ENCODE results near the gene KNDC1. TPM values are rescaled to one million over a fixed set of nuclear protein-coding genes. Genes with fewer than 3 reads are reported as not detected.
"Not testable (repeated sequence)": the region's sequence is repeated elsewhere in the genome, so short reads cannot be mapped to it uniquely, and the experiment has no call there.

KNDC1 gene
- total RNA-seq, 1 donor from 2014 or later: not detected

DNA sequence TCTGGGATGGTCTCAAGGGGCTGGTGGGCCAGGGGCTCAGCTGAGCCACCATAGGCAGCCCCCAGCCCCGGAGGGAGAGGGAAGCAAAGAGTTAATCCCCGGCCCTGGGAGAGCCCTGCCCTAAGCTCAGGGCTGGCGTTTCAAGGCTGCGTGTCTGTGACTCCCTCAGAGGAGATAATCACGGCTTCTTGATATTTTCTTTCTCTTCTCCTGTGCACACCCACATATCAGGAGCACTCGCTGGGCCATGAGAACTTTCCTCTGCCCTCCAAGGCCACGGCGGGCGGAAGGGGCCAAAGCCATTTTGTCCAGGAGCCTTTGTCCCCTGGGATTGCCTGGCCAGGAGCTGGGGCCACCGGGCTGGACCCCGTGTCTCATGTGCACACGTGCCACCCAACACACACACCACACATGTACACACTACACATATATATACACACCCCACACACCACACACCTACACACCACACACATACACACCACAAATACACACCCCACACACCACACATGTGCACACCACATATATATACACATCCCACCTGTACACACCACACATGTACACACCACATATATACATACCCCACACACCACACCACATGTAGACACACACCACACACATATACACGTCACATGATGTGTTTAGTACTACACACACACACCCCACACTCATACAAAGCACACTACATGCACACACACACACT, 94.6 kb downstream of the KNDC1 start:
- intact Hi-C loops (cut with DNase I): no loop called here
- no peak for ATAC-seq
- DNase-seq (ENCODE audit: missing footprints): no peak

DNA sequence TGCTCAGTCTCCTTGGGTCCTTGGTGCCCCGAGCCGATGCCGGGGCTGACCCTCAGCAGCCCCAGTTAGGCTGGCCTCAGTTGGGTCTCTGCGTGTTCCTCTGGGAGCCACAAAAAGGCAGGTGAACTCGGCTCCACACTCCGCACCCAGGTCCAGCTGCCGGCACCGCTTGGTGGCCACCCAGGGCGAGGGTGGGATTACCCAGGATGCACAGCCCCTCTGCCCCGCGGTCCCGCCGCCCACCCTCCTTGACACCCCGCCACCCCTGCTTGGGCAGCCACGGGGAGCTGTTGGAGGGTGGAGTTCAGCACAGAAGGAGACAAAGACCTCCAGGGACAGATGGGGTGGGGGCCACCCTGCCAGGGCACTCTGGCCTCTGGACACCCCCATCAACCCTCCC, 95.3 kb downstream of the KNDC1 start:
- DNase-seq (ENCODE audit: missing footprints) (no peak), ATAC-seq (no peak)
- intact Hi-C loops (cut with DNase I): no loop called here

DNA sequence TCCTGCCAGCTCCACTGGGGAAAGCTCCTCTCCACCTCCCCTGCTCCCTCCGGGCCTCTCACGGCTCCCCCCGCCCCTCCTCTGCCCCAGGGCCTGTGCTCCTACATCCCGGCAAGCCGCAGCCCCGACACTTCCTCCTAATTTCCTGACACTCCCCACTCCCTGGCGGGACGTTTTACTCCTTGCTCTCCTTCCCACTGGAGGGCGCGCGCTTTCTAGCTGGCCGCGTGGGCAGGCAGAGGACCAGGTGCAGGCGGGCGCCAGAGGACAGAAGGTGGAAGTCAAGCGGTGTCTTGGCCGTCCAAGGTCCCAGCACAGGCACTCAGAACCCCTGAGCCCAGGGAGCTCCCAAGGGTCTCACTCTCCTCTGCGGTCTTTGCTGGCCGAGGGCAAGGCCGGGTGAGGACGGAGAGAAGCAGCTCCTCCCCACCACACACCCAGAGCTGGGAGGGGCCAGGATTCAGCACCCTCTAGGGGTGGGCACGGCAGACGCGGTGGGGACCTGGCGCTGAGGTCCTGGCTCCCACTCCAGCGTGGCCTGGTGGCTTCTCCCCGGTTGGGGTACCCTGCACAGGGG, 97.6 kb downstream of the KNDC1 start:
- ATAC-seq: peak; percentile 21
- intact Hi-C loops (cut with DNase I): no loop called here
- peak; percentile 90 for DNase-seq (ENCODE audit: missing footprints)

DNA sequence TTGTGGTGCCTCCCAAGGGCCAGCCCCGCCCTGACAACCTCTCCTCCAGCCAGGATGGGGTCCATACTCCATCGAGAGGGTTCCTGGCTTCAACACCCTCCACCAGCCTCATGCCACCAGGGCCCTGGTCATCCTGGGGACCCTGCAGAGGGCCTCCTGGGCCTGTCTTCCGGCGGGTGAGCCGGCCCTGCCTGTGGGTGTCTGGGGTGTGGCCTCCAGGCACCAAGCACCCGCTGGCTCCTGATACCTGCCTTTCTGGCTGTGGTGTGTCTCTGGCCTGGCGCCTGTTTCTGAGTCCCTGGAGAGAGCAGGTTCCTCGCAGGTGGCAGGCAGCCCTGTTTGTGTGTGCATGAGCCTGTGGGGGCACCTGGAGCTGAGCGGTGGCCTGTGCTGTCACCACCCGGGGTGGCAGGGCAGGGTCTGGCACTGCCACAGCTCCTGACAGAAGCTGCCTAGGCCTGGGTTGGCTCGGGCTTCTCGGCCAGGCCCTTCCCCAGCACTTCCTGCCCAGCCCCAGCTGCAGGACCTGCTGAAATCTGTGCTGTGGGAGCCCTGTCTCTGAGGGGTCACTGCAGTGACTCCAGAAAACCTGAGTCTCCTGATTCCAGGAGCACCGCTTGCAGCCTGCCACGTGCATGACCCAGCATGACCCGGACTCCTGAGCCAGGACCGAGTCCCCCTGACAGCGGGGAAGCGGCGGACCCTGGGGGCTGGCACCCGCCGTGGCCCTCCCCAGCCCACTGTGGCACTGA, 98.2 kb downstream of the KNDC1 start:
- DNase-seq (ENCODE audit: missing footprints): no peak
- no peak for ATAC-seq
- intact Hi-C loops (cut with DNase I): no loop called here

DNA sequence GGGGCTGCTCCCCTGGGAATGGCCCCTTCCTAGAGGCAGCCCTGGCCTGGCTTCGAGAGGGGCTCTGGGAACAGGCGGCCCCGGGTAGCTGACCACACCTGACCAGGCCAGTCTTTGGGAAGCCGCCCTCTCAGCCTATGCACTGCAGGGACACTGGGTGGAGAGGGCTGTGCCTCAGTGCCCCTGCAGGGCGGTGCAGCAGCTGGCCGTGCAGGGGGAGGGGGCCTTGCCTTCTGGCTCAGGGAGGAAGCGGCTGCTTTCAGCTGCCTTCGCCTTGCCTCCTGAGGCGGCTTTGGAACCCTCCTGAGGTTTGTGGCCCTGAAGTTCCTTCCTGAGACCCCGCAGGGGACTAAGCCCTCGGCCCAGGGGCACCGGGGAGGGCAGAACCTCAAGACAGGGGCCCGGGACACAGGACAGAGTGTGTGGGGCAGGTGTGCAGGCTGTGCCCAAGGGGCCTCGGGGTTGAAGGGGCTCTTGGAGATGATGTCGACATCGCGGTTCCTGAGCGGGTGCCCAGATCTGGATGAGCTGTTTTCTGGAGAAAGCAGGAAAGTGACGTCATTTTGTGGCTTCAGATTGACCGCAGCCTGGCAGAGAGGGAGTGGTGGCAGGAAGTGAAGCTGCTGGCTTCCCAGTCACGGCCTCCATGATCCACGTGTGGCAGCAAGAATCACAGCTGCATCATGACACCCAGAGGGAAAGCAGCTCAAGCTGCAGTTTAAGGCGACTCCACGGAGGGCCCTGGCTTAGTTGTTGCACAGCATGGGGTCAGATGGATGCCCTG, 99.0 kb downstream of the KNDC1 start:
- intact Hi-C loops (cut with DNase I): no loop called here

DNA sequence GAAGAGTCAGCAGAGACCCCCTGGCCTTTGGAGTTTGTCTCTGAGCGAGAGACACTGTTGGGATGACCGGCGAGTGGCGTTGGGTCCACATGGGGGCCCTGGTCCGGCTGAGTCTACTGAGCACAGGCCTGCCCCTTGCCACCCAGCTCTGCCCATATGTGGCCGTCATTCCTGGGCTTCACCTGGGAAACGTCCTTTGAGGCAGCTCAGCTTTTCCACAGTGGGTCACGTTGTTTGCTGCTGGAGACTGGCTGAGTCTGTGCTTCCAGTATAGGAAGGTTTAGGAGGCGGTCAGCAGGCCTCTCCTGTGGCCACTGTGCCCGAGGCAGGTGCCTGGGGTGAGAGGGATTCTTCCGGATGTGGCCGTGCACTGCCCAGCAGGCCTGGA, 99.6 kb downstream of the KNDC1 start:
- DNase-seq (ENCODE audit: missing footprints) (no peak), ATAC-seq (no peak)

More for the DNA sequence above, 99.0 kb downstream of the KNDC1 start:
- DNase-seq (ENCODE audit: missing footprints) (peak; percentile 92), ATAC-seq (peak; percentile 26)

DNA sequence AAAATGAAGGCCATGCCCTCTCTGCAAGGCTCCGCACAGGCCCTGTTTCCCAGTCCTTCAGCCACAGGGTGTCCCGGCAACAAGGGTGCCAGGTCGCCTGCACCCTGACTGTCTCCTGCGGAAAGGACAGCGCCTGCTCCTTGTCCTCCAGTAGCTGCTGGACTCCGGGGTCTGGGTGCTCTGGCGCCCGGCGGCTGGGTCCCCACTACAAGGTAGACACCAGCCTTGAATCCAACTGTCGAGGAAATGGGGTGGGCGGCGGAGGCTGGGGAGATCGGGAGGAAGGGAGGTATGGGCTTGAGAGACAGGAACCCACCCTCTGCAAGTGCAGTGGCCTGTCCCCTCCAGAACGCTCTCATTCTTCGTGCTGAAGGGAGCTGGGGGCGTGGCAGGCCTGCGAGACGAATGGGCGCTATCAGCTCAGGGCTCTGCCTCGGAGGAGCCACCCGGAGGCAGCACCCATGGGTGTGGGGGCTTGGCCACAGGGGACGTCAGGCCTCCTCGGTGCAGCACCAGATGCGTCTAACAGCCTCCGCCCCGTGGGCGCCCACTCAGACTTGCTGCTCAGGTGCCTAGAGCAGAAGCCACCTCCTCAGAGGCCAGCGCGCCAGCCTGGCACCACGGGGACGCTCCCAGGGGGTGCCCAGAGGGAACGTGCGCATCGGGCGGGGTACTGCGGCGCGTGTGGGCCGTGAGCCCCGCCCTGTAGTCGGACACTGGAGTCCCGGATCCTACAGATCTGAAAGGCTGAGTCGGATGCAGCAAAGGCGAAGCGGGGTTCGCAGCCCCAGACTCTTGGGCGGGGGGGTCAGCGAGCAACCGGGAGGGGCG, 101.1 kb downstream of the KNDC1 start:
- DNase-seq (ENCODE audit: missing footprints) (peak; percentile 83), ATAC-seq (peak; percentile 49)
- intact Hi-C loops (cut with DNase I): loop anchor here (5.0 kb wide), 1 partner anchor 46 kb away; the partner anchor contains the start of genes TUBGCP2 and ZNF511

More for the DNA sequence above, 99.6 kb downstream of the KNDC1 start:
- intact Hi-C loops (cut with DNase I): no loop called here

DNA sequence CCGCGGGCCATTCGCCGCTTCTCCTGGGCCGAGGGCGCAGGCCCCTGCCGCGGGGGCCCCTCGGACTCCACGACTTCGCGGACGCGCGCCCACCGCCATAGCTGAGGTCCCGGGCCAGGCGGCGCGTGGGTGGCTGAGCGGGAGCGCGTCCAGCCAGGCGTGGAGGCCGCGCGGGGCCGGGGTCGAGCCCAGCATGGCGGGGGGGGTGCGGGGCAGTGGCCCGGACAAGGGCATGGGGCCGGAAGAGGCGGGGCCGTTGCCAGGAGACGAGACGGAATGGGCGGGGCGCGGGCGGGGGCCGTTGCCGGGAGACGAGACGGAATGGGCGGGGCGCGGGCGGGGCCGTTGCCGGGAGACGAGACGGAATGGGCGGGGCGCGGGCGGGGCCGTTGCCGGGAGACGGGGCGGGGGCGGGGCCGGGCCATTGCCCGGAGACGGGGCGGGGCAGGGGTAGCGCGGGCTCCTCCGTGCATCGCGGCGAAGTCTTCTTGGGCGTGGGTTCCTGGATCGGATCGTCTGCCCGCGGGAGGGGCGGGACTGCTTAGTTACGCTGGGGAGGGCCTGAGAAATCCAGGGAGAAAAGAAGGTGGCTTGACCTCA, 101.8 kb downstream of the KNDC1 start:
- intact Hi-C loops (cut with DNase I): loop anchor here (5.0 kb wide), 1 partner anchor 45 kb away; the partner anchor contains the start of genes TUBGCP2 and ZNF511
- ATAC-seq: peak; percentile 86
- DNase-seq (ENCODE audit: missing footprints): peak; percentile 96

DNA sequence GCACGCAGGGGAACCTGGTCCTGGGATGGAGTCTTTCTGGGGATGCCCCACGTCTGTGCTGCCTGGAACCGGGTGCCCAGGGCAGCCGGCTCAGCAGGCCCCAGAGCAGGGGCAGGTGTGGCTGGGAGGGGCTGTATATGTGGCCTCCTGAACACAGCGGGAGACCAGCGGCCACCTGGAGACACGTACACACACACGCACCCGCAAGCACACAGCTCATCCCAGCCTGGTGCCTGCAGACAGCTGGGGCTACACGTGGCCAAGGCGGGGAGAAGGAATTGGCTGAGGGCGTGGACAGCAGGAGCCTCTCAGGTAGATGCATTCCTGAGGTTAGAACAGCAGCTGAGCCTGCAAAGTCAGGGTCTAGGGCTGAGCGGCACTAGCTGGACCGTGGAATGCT, 102.7 kb downstream of the KNDC1 start:
- ATAC-seq (no peak), DNase-seq (ENCODE audit: missing footprints) (no peak)
- intact Hi-C loops (cut with DNase I): loop anchor here (5.0 kb wide), 1 partner anchor 45 kb away; the partner anchor contains the start of genes TUBGCP2 and ZNF511

DNA sequence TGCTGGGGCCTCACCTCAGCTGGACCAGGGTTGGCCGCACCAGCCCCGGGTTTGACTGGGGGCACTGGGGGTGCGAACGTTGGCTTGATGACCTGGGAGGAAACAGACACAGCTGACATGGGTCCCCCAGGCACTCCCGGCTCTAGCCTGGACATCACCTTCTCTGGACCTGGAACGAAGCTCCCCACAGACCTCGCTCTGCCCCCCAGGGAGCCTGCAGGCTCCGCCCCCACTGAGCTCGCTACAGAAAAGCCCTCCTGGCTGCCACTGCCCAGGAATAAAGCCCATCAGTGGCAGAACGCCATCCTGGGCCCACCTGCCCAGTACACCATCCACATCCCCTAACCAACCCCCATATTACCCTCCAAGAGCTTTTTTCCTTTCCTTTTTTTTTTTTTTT, 103.7 kb downstream of the KNDC1 start:
- intact Hi-C loops (cut with DNase I): loop anchor here (5.0 kb wide), 1 partner anchor 44 kb away; the partner anchor contains the start of genes TUBGCP2 and ZNF511
- ATAC-seq (no peak), DNase-seq (ENCODE audit: missing footprints) (no peak)

DNA sequence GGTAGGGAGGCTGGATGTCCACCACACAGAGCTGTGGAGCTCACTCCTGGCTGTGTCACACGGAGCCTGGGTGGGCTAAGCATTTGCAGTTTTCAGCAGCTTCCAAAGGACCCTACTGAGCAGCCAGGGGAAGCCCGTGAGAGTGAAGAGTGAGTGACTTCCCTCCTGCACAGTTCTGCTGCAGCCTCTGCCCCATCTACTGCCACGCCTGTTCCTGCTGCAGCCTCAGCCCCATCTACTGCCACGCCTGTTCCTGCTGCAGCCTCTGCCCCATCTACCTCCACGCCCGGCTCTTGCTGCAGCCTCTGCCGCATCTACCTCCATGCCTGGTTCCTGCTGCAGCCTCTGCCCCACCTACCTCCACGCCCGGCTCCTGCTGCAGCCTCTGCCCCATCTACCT, 104.4 kb downstream of the KNDC1 start:
- intact Hi-C loops (cut with DNase I): loop anchor here (5.0 kb wide), 1 partner anchor 43 kb away; the partner anchor contains the start of genes TUBGCP2 and ZNF511
- DNase-seq (ENCODE audit: missing footprints): no peak
- ATAC-seq: no peak

DNA sequence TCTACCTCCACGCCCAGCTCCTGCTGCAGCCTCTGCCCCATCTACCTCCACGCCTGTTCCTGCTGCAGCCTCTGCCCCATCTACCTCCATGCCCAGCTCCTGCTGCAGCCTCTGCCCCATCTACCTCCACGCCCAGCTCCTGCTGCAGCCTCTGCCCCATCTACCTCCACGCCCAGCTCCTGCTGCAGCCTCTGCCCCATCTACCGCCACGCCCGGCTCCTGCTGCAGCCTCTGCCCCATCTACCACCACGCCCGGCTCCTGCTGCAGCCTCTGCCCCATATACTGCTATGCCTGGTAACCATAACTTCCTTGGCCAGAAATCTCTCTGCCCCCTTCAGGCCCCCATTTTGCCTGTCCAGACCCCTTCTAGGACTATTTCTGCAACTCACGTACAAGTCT, 105.0 kb downstream of the KNDC1 start:
- DNase-seq (ENCODE audit: missing footprints); ATAC-seq; intact Hi-C loops (cut with DNase I): not testable (repeated sequence)

DNA sequence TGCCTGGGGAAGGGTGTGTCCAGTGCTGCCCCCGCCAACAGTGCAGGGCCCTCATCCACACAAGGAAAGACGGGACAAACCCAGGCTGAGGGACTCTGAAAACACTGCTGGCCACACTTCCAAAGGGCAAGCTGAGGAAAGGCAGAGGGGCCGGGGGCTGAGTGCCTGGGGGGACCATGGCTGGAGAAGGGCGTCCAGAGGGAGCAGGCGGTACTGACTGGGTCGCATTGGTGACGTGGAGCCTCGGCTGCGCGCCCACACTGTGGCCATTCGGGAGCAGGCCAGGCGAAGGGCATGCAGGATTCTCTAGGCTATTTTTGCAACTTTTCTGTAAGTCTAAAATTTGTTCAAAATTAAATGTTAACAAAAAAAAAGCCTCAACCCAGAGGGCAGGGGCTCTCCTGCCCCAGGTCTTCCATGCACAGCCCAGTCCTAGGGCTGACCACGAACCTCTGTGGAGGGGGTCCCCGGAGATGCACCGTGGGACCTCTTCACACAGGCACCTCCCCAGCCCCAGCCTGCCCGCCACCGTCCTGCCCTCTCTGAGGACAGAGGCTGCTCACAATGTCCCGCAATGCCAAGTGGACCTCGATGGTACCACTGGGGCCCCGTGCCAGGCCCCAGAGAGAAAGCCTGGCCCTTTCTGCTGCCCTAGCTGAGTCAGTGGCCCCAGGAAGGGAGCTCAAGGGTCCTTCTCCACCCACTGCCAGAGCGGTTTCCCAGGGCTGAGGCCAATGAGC, 106.2 kb downstream of the KNDC1 start:
- intact Hi-C loops (cut with DNase I): no loop called here
- ATAC-seq (no peak), DNase-seq (ENCODE audit: missing footprints) (no peak)

DNA sequence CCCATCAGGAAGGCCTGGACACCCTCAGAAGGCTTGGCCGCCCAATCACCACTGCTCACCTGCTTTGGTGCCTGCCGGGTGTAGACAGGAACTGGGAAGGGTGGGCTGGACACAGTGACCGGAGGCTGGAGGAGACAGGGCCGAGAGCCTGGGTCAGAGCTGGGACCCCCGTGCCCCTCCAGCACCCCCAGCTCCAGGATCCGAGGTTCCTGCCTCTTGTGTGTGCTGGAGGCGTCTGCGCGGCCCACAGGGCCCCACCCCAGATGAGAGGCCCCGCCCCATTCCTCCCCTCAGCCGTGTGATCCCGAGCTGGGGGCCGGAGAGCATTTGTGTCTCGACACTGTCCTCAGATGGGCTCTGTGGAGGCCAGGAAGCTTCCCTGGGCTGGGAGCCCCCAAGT, 107.3 kb downstream of the KNDC1 start:
- intact Hi-C loops (cut with DNase I): no loop called here
- ATAC-seq (no peak), DNase-seq (ENCODE audit: missing footprints) (no peak)

DNA sequence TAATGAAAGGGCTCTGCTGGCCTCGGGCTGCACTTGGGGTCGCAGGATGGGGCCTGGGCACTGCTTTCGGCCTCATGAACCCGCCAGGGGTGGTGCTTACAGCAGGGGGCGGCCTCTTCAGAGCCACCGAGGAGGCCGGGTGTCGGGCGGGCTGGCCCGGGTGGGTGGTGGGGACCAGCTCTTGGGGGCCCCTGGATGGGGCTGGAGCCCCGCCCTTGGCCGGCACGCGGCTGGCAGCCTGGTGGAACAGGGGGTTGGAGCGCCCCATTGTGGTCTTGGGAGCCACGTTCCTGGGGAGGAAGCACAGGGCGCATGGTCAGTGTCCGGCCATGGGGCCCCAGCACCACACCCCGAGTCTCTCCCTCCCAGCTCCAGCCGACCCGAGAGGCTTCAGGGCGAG, 107.8 kb downstream of the KNDC1 start:
- intact Hi-C loops (cut with DNase I): no loop called here
- ATAC-seq (no peak), DNase-seq (ENCODE audit: missing footprints) (no peak)

DNA sequence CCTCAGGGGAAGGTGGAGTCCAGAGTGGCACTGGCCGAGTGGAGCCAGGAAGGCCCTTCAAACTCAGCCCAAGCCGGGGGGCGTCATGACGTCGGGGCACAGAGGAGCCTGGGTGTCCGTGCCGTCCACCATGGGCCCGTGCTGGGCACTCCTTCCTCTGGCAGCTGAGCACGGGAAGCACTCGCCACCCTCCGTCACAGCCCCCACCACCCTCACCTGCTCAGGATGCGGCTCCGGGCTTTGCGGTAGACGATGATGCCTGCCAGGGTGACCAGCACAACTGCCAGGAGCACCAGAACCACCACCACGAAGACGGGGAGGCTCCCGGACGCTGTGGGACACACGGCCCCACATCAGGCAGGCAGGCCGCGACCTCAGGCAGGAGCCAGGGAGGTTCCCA, 108.5 kb downstream of the KNDC1 start:
- ATAC-seq (no peak), DNase-seq (ENCODE audit: missing footprints) (no peak)
- intact Hi-C loops (cut with DNase I): no loop called here

DNA sequence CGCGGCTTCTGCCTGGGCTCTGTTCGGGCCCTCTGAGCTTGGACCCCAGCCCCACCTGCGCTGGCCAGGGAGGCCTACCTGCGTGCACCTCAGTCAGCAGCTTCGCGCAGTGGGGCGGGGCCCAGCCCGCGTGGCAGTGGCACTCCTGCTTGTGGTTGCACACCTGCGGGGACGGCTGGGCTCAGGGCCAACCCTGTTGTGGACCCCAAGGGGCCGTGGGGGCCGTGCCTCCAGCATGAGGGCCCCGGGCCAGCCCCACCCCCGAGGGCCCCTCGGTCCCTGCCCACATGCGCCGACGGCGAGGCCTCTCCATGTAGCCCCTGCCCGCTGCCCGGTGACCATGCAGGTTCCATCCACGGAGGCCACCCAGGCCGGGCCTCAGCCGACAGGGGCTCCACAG, 109.3 kb downstream of the KNDC1 start:
- no peak for DNase-seq (ENCODE audit: missing footprints)
- intact Hi-C loops (cut with DNase I): no loop called here
- no peak for ATAC-seq
